ENCODE data around the gene DGKI. TPM values are rescaled to one million over a fixed set of nuclear protein-coding genes. Genes with fewer than 3 reads are reported as not detected.

DGKI gene
- total and polyA plus RNA-seq, 2 of the 4 experiments (the other 2 are of a cell fraction): 3.9 to 15.8 TPM

GRCh38 chr7:137636376-137636775 lies 210.4 kb downstream of the DGKI start:
- no peak overlapping the region for H4K91ac ChIP-seq (ENCODE audit: insufficient read depth, low read depth, low read length)
- H2AFZ ChIP-seq (replicated peaks; ENCODE audit: low read length, poor library complexity): no peak overlapping the region
- H3K9ac ChIP-seq (ENCODE audit: low read depth, low read length): no peak overlapping the region
- no peak overlapping the region for H2BK5ac ChIP-seq (ENCODE audit: low read depth, low read length, poor library complexity, severe bottlenecking)
- no peak overlapping the region for H2BK20ac ChIP-seq (ENCODE audit: low read depth, low read length)
- no peak overlapping the region for H3K56ac ChIP-seq (ENCODE audit: extremely low read depth, insufficient read depth, low read length)
- TF ChIP-seq POLR2A (IDR thresholded peaks at IDR 0.05; ENCODE audit: low read depth, low read length) (no peak), CEBPB (IDR thresholded peaks at IDR 0.05; ENCODE audit: low read depth, low read length) (no peak), RFX5 (IDR thresholded peaks at IDR 0.05; ENCODE audit: low read depth, low read length) (no peak), CTCF (conservative IDR thresholded peaks at IDR 0.05; ENCODE audit: low read depth, low read length) (no peak), RAD21 (IDR thresholded peaks at IDR 0.05; ENCODE audit: low read length) (no peak), FOS (IDR thresholded peaks at IDR 0.05; ENCODE audit: low read depth, low read length) (no peak), MAZ (IDR thresholded peaks at IDR 0.05; ENCODE audit: borderline replicate concordance, low read depth, low read length) (no peak), CHD1 (IDR thresholded peaks at IDR 0.05; ENCODE audit: low read depth, low read length) (no peak), BHLHE40 (IDR thresholded peaks at IDR 0.05; ENCODE audit: low read depth, low read length) (no peak), SMC3 (IDR thresholded peaks at IDR 0.05; ENCODE audit: low read depth, low read length) (no peak), MXI1 (IDR thresholded peaks at IDR 0.05; ENCODE audit: borderline replicate concordance, low read depth, low read length) (no peak), RCOR1 (IDR thresholded peaks at IDR 0.05; ENCODE audit: insufficient replicate concordance, low read length) (no peak), NFE2L2 (IDR thresholded peaks at IDR 0.05; ENCODE audit: low read depth, low read length) (no peak), MAFK (IDR thresholded peaks at IDR 0.05; ENCODE audit: low read depth, low read length) (no peak)
- TF ChIP-seq, protein P1, sequence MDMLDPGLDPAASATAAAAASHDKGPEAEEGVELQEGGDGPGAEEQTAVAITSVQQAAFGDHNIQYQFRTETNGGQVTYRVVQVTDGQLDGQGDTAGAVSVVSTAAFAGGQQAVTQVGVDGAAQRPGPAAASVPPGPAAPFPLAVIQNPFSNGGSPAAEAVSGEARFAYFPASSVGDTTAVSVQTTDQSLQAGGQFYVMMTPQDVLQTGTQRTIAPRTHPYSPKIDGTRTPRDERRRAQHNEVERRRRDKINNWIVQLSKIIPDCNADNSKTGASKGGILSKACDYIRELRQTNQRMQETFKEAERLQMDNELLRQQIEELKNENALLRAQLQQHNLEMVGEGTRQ (IDR thresholded peaks at IDR 0.05; ENCODE audit: low read depth, low read length): no peak
- TF ChIP-seq, protein P2, sequence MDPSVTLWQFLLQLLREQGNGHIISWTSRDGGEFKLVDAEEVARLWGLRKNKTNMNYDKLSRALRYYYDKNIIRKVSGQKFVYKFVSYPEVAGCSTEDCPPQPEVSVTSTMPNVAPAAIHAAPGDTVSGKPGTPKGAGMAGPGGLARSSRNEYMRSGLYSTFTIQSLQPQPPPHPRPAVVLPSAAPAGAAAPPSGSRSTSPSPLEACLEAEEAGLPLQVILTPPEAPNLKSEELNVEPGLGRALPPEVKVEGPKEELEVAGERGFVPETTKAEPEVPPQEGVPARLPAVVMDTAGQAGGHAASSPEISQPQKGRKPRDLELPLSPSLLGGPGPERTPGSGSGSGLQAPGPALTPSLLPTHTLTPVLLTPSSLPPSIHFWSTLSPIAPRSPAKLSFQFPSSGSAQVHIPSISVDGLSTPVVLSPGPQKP (IDR thresholded peaks at IDR 0.05; ENCODE audit: borderline replicate concordance, low read depth, low read length): no peak
- H4K20me1 ChIP-seq (ENCODE audit: insufficient read depth, low read length): no peaks in the 10 kb centered on the region
- no peak overlapping the region for H2AK5ac ChIP-seq (ENCODE audit: low read depth, low read length)
- no peak overlapping the region for H3K4ac ChIP-seq (ENCODE audit: low read depth, low read length)
- ChIA-PET CTCF (interaction anchor here (3.3 kb wide), 1 partner anchor 10 kb away, joined by 14 read pairs; no protein-coding TSS in a partner anchor), POLR2A (ENCODE audit: unreplicated experiment) (no interaction called here)
- intact Hi-C loops (cut with micrococcal nuclease) (no loop called here), in situ Hi-C loops (cut with MboI; ENCODE audit: low sequenced_read_pairs) (no loop called here), dilution Hi-C loops (cut with HindIII; ENCODE audit: low sequenced_read_pairs, unreplicated experiment) (no loop called here)
- H3K18ac ChIP-seq (ENCODE audit: low read depth, low read length): no peak overlapping the region
- no peak overlapping the region for H3K14ac ChIP-seq (replicated peaks; ENCODE audit: low read depth, low read length)
- H4K5ac ChIP-seq (ENCODE audit: low read depth, low read length): no peak overlapping the region
- H3K9me3 ChIP-seq (ENCODE audit: control insufficient read depth, insufficient read depth, low read length): no peaks in the 10 kb centered on the region
- no peak overlapping the region for H3K27ac ChIP-seq (ENCODE audit: insufficient read depth, low read length)
- BruUV-seq (replicated peaks): no TSS peak
- H3K4me3 ChIP-seq (ENCODE audit: insufficient read depth, low read depth, low read length): no peak overlapping the region
- ATAC-seq (ENCODE audit: low read depth): peak; percentile 64
- H2BK120ac ChIP-seq (ENCODE audit: low read depth, low read length): no peak overlapping the region
- H2BK15ac ChIP-seq (ENCODE audit: low read depth, low read length): no peak overlapping the region
- no peaks in the 10 kb centered on the region for H3K36me3 ChIP-seq (ENCODE audit: control insufficient read depth, insufficient read depth, low read length)
- H3K79me1 ChIP-seq (ENCODE audit: low read depth in 1 of 2, low read length in 2 of 2): no peaks in the 10 kb centered on the region
- H3K27me3 ChIP-seq (ENCODE audit: control insufficient read depth, insufficient read depth, low read length): no peaks in the 10 kb centered on the region
- peak; percentile 33 for DNase-seq
- peaks cover 5% of the 10 kb centered on the region for H3K9me1 ChIP-seq (ENCODE audit: insufficient read depth, low read length)
- no peak overlapping the region for H4K8ac ChIP-seq (ENCODE audit: low read depth in 2 of 2, low read length in 2 of 2)
- H3K4me2 ChIP-seq (ENCODE audit: low read depth, low read length): no peak overlapping the region
- H3K23ac ChIP-seq (ENCODE audit: low read depth, low read length): no peak overlapping the region
- H3K4me1 ChIP-seq (ENCODE audit: control insufficient read depth, insufficient read depth, low read length): peaks cover 4% of the 10 kb centered on the region; the same call in 1 of the 2 replicates
- peak overlapping the region; percentile 15 for H2AK9ac ChIP-seq (replicated peaks; ENCODE audit: low read depth, low read length, poor library complexity)
- no CpG with 5 or more reads among the region's 2 CpGs for WGBS, 2 experiments (ENCODE audit: extremely low coverage in 2 of 2, insufficient read length in 1 of 2)
